OCI-LY1 (cell line): Measurements from ENCODE around the gene PTP4A2.
A peak's percentile ranks its signal among the peaks of the same experiment; 100 is the strongest.

ENCODE experiments used
- H2AFZ ChIP-seq: fragments of 200-600 bp; sonication (generic), shearing (Covaris generic); 2 replicates; pipeline ENCODE4 v1.6.0; 2014; ENCODE audit warnings: antibody characterized with exemption, mild to moderate bottlenecking, low read length
- H3F3A ChIP-seq: fragments of 200-600 bp; sonication (generic), shearing (Covaris generic); 2 replicates; pipeline ENCODE4 v1.6.0; 2014; ENCODE audit warnings: mild to moderate bottlenecking, antibody characterized with exemption, low read length, moderate library complexity; ENCODE audit not compliant: insufficient read depth
- H3K27ac ChIP-seq: fragments of 200-600 bp; sonication (generic); 2 replicates; pipeline ENCODE4 v1.5.1; 2014; ENCODE audit warnings: low read length, mixed run types, mild to moderate bottlenecking, low read depth; ENCODE audit not compliant: poor library complexity, severe bottlenecking
- H3K27me3 ChIP-seq: fragments of 200-600 bp; sonication (generic); 2 replicates; pipeline ENCODE4 v1.6.0; 2014; ENCODE audit warnings: antibody characterized with exemption, mild to moderate bottlenecking, low read length, moderate library complexity; ENCODE audit not compliant: insufficient read depth
- H3K36me3 ChIP-seq: fragments of 200-600 bp; sonication (generic); 2 replicates; pipeline ENCODE4 v1.6.1; 2014; ENCODE audit warnings: mild to moderate bottlenecking, antibody characterized with exemption, low read length, moderate library complexity, mixed read lengths; ENCODE audit not compliant: insufficient read depth
- H3K4me1 ChIP-seq: fragments of 200-600 bp; sonication (generic); 2 replicates; pipeline ENCODE4 v1.5.1; 2014; ENCODE audit warnings: mild to moderate bottlenecking, low read length, moderate library complexity; ENCODE audit not compliant: insufficient read depth, severe bottlenecking
- H3K4me2 ChIP-seq: fragments of 200-600 bp; sonication (generic), shearing (Covaris generic); 2 replicates; pipeline ENCODE4 v1.6.1; 2014; ENCODE audit warnings: low read length
- H3K4me3 ChIP-seq: fragments of 200-600 bp; sonication (generic); 2 replicates; pipeline ENCODE4 v1.5.1; 2014; ENCODE audit warnings: low read length, low read depth, mild to moderate bottlenecking, mixed read lengths; ENCODE audit not compliant: poor library complexity, severe bottlenecking
- H3K79me2 ChIP-seq: fragments of 200-600 bp; shearing (Covaris generic); 2 replicates; pipeline ENCODE4 v1.6.1; 2016; ENCODE audit warnings: mixed run types, low read length, mixed read lengths; ENCODE audit not compliant: insufficient read depth
- H3K9ac ChIP-seq: fragments of 200-600 bp; sonication (generic), shearing (Covaris generic); 2 replicates; pipeline ENCODE4 v1.6.1; 2014; ENCODE audit warnings: mild to moderate bottlenecking, low read length, mixed read lengths
- H3K9me2 ChIP-seq: fragments of 200-600 bp; sonication (generic), shearing (Covaris generic); 2 replicates; pipeline ENCODE4 v1.6.1; 2014; ENCODE audit warnings: low read depth, mild to moderate bottlenecking, low read length, mixed read lengths
- H3K9me3 ChIP-seq: fragments of 200-600 bp; shearing (Covaris generic); 2 replicates; pipeline ENCODE4 v1.6.1; 2014; ENCODE audit warnings: low read length, mixed read lengths
- H4K20me1 ChIP-seq: fragments of 200-600 bp; sonication (generic), shearing (Covaris generic); 2 replicates; pipeline ENCODE4 v1.6.0; 2016; ENCODE audit warnings: mild to moderate bottlenecking, low read length; ENCODE audit not compliant: insufficient read depth
- CTCF ChIP-seq: fragments of 200-600 bp; sonication (generic), shearing (Covaris generic); IDR thresholded peaks from 2 replicates; pipeline ENCODE4 v1.5.1; 2017; ENCODE audit warnings: mild to moderate bottlenecking, antibody characterized with exemption, low read length, moderate library complexity, mixed read lengths
- EZH2 ChIP-seq: fragments of 200-600 bp; sonication (generic), shearing (Covaris generic); IDR thresholded peaks from 2 replicates; pipeline ENCODE4 v1.8.0; 2017; ENCODE audit warnings: borderline replicate concordance, mixed run types, mild to moderate bottlenecking, antibody characterized with exemption, low read length, moderate library complexity, mixed read lengths

The PTP4A2 gene

GRCh38 chr1:31930836-31931592 is 7.2 kb downstream of the PTP4A2 start:
- Histone ChIP-seq H4K20me1 (no peaks in the 10 kb centered on the region), H3K4me1 (peaks cover 99% of the 10 kb centered on the region), H3K9me2 (no peaks in the 10 kb centered on the region), H3K79me2 (peaks cover 100% of the 10 kb centered on the region), H3K27me3 (no peaks in the 10 kb centered on the region), H3K27ac (peak overlapping the region; percentile 83), H3F3A (no peaks in the 10 kb centered on the region), H3K4me3 (peak overlapping the region; percentile 95), H3K4me2 (peak overlapping the region; percentile 76), H3K9ac (peak overlapping the region; percentile 37; the same call in 1 of the 2 replicates), H3K36me3 (peaks cover 16% of the 10 kb centered on the region; the same call in 1 of the 2 replicates), H3K9me3 (no peaks in the 10 kb centered on the region), H2AFZ (no peak overlapping the region)
- TF ChIP-seq EZH2 (no peak), CTCF (no peak)

GRCh38 chr1:31927661-31927980 is 10.5 kb downstream of the PTP4A2 start:
- Histone ChIP-seq H2AFZ (no peak overlapping the region), H3K27me3 (no peaks in the 10 kb centered on the region), H3F3A (no peaks in the 10 kb centered on the region), H3K4me2 (peak overlapping the region; percentile 24; the same call in 1 of the 2 replicates), H3K4me1 (peaks cover 90% of the 10 kb centered on the region), H3K9ac (peak overlapping the region; percentile 6; the same call in 1 of the 2 replicates), H3K4me3 (no peak overlapping the region), H3K9me3 (no peaks in the 10 kb centered on the region), H3K79me2 (peaks cover 98% of the 10 kb centered on the region), H3K27ac (peak overlapping the region; percentile 19), H4K20me1 (no peaks in the 10 kb centered on the region), H3K9me2 (no peaks in the 10 kb centered on the region), H3K36me3 (peaks cover 27% of the 10 kb centered on the region; the same call in 1 of the 2 replicates)
- TF ChIP-seq EZH2 (no peak), CTCF (no peak)

GRCh38 chr1:31926853-31927660 is 11.1 kb downstream of the PTP4A2 start:
- H3K27ac ChIP-seq = peak overlapping the region; percentile 19
- H3K9ac ChIP-seq = peak overlapping the region; percentile 6; the same call in 1 of the 2 replicates
- peak overlapping the region; percentile 24; the same call in 1 of the 2 replicates for H3K4me2 ChIP-seq
- H3K4me1 ChIP-seq = peaks cover 84% of the 10 kb centered on the region
- no peaks in the 10 kb centered on the region for H4K20me1 ChIP-seq
- H3K36me3 ChIP-seq = peaks cover 30% of the 10 kb centered on the region; the same call in 1 of the 2 replicates
- no peaks in the 10 kb centered on the region for H3K27me3 ChIP-seq
- no peaks in the 10 kb centered on the region for H3F3A ChIP-seq
- peaks cover 98% of the 10 kb centered on the region for H3K79me2 ChIP-seq
- TF ChIP-seq CTCF (no peak), EZH2 (no peak)
- no peaks in the 10 kb centered on the region for H3K9me2 ChIP-seq
- no peak overlapping the region for H3K4me3 ChIP-seq
- no peaks in the 10 kb centered on the region for H3K9me3 ChIP-seq
- H2AFZ ChIP-seq = no peak overlapping the region
